Endothelial cell of hepatic sinusoid (primary cell): ENCODE results near the gene ACTG1.

Experiments
- in situ Hi-C: cut with HindIII; loops from 2 replicates; pipeline ENCODE4 v1.10.0; 2017; ENCODE audit warnings: low sequenced_read_pairs

ACTG1 gene

GRCh38 chr17:81545160-81545949, 32.8 kb upstream of the ACTG1 start:
- in situ Hi-C loops: no loop called here

DNA sequence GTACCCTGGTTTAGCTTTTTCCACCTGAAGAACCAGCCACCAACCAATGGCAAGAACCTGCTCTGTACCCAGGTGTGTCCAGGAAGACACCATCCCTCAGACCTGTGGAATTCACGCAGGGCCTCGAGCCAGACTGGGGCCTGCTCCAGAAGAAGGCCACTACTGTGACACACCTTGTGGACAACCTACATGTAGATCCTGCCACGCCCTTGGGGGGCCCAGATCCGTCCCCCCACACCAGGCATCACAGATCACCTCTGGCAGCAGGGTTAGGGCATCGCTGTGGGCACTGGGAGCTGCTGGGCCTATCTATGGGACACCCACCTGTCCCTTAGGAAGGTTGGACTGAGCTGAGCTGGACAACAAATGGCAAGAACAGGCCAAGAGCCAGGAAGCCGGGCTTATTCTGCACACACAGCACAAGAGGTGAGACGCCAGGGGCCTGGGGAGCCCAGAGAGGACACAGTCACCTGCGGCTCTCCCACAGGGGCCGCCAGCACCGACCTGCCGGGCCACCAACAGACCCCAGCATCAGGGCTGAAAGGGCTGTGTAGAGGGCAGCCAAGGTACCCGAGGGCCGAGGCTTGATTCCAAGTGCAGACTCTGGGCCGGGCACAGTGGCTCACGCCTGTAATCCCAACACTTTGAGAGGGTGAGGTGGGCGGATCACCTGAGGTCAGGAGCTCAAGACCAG, 31.8 kb upstream of the ACTG1 start:
- in situ Hi-C loops: no loop called here

- in situ Hi-C loops: no loop called here
Observed at GRCh38 chr17:81543756-81544155, 31.2 kb upstream of the ACTG1 start.

- in situ Hi-C loops: no loop called here
Observed at GRCh38 chr17:81543339-81543675, 30.7 kb upstream of the ACTG1 start.

- in situ Hi-C loops: no loop called here
Observed at GRCh38 chr17:81542431-81543338, 30.1 kb upstream of the ACTG1 start.

GRCh38 chr17:81541123-81541522, 28.5 kb upstream of the ACTG1 start:
- in situ Hi-C loops: no loop called here

GRCh38 chr17:81540676-81541027, 28.1 kb upstream of the ACTG1 start:
- in situ Hi-C loops: no loop called here

GRCh38 chr17:81539961-81540675, 27.5 kb upstream of the ACTG1 start:
- in situ Hi-C loops: no loop called here

- in situ Hi-C loops: no loop called here
Observed at GRCh38 chr17:81539571-81539900, 26.9 kb upstream of the ACTG1 start.

- in situ Hi-C loops: no loop called here
Observed at GRCh38 chr17:81538651-81539570, 26.3 kb upstream of the ACTG1 start.

- in situ Hi-C loops: no loop called here
Observed at GRCh38 chr17:81537856-81538555, 25.4 kb upstream of the ACTG1 start.

DNA sequence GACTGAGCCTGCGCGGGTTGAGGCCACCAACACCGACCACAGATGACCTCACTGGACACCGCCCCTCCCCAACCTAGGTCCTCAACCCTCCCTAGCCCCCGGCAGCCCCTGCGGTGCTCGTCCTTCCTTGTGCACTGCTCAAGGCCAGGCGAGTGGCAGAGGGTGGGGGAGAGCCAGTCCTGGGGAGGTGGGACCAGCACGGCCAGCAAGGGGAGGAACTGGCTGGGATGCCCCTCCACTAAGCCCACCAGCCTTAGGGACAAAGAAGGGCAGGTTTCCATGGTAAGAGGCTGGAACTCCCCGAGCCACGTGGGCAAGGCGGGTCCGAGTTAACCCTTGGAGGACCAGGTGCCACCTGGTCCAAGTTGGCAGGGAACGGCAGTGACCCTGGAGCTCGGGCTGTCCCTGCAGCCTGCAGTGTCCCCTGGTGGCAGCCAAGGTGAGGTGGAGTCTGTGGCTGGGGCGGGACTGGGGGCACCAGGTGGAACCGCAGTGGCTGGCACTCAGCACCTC, 24.8 kb upstream of the ACTG1 start:
- in situ Hi-C loops: no loop called here

DNA sequence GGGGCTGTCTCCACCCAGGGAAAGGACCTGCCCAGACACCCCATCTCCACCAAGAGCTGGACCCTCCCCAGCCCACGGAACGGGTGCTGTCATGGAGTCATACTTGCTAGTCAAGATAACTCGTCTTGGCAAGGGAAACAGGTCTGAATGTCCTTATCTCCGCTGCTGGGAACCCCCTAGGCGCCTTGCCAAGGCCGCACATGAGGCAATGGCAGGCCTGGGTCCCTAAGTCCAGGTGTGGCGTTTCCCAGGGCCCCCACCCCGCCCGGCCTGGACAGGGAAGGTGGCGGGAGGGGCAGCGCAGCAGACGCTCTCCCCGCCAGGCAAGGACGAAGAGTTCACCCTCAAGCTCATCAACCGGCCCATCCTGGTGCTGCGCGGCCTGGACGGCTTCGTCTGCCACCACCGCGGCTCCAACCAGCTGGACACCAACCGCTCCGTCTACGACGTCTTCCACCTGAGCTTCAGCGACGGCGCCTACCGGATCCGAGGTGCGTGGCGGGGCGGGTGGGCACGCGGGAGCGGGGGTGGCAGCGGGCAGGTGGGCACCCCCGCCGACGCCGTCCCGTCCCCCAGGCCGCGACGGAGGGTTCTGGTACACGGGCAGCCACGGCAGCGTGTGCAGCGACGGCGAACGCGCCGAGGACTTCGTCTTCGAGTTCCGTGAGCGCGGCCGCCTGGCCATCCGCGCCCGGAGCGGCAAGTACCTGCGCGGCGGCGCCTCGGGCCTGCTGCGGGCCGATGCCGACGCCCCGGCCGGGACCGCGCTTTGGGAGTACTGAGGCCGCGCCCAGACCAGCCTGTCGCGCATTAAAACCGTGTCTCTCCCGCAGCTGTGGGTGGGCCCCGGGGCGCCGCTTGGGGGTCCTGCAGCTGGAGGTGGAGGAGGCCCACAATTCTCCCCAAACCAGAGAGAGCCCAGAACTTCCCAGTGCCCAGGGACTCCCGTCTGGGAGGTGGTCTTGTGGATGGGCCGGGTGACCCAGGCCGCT, 24.0 kb upstream of the ACTG1 start:
- in situ Hi-C loops: no loop called here

DNA sequence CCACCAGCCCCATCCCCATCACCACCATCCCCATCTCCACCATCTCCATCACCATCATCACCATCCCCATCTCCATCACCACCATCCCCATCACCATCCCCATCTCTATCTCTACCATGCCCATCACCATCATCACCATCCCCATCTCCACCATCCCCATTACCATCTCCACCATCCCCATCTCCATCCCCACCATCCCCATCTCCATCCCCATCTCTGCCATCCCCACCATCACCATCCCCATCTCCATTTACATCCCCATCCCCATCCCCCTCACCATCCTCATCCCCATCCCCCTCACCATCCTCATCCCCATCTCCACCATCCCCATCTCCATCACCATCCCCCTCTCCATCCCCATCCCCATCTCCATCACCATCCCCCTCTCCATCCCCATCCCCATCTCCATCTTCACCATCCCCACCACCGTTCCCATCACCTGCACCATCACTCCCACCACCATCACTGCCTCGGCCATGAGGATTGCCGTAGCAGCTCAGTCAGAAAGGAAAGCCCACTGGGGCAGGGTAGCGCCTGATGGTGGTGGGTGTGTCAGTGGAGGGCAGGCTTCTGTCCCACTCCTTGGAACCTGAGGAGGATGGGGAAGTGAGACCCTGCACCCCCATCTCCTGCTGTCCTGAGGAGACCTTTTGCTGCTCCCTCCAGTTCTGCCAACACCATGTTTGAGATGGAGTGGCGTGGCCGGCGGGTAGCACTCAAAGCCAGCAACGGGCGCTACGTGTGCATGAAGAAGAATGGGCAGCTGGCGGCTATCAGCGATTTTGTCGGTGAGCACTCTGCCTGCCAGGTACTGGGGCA, 23.1 kb upstream of the ACTG1 start:
- in situ Hi-C loops: no loop called here

DNA sequence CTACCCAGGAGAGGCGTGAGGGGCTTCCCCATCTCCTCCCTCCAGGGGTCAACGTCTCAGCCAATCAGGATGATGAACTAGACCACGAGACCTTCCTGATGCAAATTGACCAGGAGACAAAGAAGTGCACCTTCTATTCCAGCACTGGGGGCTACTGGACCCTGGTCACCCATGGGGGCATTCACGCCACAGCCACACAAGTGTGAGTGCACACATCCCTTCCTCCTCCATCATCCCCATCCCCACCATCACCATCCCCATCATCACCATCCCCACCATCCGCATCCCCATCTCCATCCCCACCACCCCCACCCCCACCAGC, 22.4 kb upstream of the ACTG1 start:
- in situ Hi-C loops: no loop called here

DNA sequence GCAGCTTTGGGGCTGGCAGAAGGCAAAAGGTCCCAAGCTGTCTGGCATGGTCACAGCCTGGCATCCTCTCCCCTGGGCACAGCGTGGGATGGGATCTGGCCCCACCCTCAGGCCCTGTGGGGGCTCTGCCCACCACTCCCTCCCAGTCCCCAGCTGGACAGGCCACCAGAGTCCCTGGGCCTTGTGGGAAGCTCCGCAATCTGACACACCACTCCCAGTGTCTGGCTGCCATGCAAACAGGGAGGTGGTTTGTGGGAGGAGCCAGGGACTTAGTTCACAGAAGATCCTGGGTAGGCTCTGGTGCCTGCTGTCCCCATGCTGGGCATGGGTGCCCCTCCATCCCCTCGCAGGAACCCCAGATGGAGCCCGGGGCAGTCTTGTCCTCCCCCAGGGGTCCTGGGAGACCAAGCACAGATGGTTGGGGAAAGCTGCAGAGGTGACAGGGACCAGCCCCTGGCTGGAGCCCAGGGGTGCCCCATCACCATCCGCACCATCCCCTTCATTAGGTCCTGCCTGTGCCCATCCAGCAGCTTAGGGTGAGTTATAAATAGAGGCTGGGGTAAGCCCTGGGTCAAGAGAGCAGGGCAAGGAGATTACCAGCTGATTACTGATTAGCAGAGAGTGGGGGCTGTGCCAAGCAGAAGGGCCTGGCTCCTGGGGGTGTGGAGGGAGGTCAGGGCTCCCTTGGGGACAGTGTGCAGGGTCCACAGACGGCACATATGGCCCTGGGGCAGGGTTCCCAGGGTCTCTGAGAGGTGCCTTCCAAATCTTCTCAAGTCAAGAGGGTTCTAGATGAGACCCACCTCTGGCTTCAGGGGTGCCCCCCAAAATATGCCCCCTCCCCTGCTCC, 21.8 kb upstream of the ACTG1 start:
- in situ Hi-C loops: no loop called here
